ENCODE measurements around the gene TMEM131.
A peak's percentile ranks its signal among the peaks of the same experiment; 100 is the strongest.

TMEM131 gene

GRCh38 chr2:97730245-97730644 lies 265.5 kb downstream of the TMEM131 start:
- H3K4me3 ChIP-seq (ENCODE audit: low read depth, low read length), result no peak overlapping the region
- H3K27me3 ChIP-seq (ENCODE audit: insufficient read depth, low read depth, severe bottlenecking), result no peaks in the 10 kb centered on the region
- no peak for TF ChIP-seq CTCF (IDR thresholded peaks at IDR 0.05; ENCODE audit: low read depth, low read length)
- H3K36me3 ChIP-seq, result no peaks in the 10 kb centered on the region
- no peak for DNase-seq
- H3K9me3 ChIP-seq (ENCODE audit: severe bottlenecking), result peaks cover 10% of the 10 kb centered on the region
- H3K27ac ChIP-seq, result no peak overlapping the region

GRCh38 chr2:97728091-97728731 lies 267.5 kb downstream of the TMEM131 start:
- Histone ChIP-seq H3K36me3 (no peaks in the 10 kb centered on the region), H3K9me3 (ENCODE audit: severe bottlenecking) (peaks cover 10% of the 10 kb centered on the region), H3K27ac (peak overlapping the region; percentile 83), H3K4me3 (ENCODE audit: low read depth, low read length) (peak overlapping the region; percentile 11; the same call in 1 of the 2 replicates), H3K27me3 (ENCODE audit: insufficient read depth, low read depth, severe bottlenecking) (no peaks in the 10 kb centered on the region)
- TF ChIP-seq CTCF (IDR thresholded peaks at IDR 0.05; ENCODE audit: low read depth, low read length), result no peak
- DNase-seq, result peak; percentile 84

GRCh38 chr2:97727296-97727695 lies 268.5 kb downstream of the TMEM131 start:
- DNase-seq, result no peak
- Histone ChIP-seq H3K9me3 (ENCODE audit: severe bottlenecking) (peaks cover 10% of the 10 kb centered on the region), H3K27ac (peak overlapping the region; percentile 83), H3K36me3 (no peaks in the 10 kb centered on the region), H3K4me3 (ENCODE audit: low read depth, low read length) (no peak overlapping the region), H3K27me3 (ENCODE audit: insufficient read depth, low read depth, severe bottlenecking) (no peaks in the 10 kb centered on the region)
- TF ChIP-seq CTCF (IDR thresholded peaks at IDR 0.05; ENCODE audit: low read depth, low read length), result no peak

GRCh38 chr2:97726261-97727064 lies 269.3 kb downstream of the TMEM131 start:
- Histone ChIP-seq H3K27me3 (ENCODE audit: insufficient read depth, low read depth, severe bottlenecking) (no peaks in the 10 kb centered on the region), H3K27ac (peak overlapping the region; percentile 83), H3K36me3 (no peaks in the 10 kb centered on the region), H3K9me3 (ENCODE audit: severe bottlenecking) (peaks cover 10% of the 10 kb centered on the region), H3K4me3 (ENCODE audit: low read depth, low read length) (peak overlapping the region; percentile 18; the same call in 1 of the 2 replicates)
- TF ChIP-seq CTCF (IDR thresholded peaks at IDR 0.05; ENCODE audit: low read depth, low read length), result no peak
- peak; percentile 70 for DNase-seq

GRCh38 chr2:97724946-97725688 lies 270.6 kb downstream of the TMEM131 start:
- no peak for DNase-seq
- H3K27me3 ChIP-seq (ENCODE audit: insufficient read depth, low read depth, severe bottlenecking), result no peaks in the 10 kb centered on the region
- peak overlapping the region; percentile 83 for H3K27ac ChIP-seq
- peaks cover 4% of the 10 kb centered on the region for H3K9me3 ChIP-seq (ENCODE audit: severe bottlenecking)
- H3K4me3 ChIP-seq (ENCODE audit: low read depth, low read length), result no peak overlapping the region
- peak; percentile 35; the same call in 1 of the 2 replicates for TF ChIP-seq CTCF (IDR thresholded peaks at IDR 0.05; ENCODE audit: low read depth, low read length)
- H3K36me3 ChIP-seq, result no peaks in the 10 kb centered on the region
